KMS-11 (cell line): ENCODE data around the gene IGBP1.

Source experiments
- H2AFZ ChIP-seq: fragments of 200-600 bp; sonication (generic); 2 replicates; pipeline ENCODE4 v1.6.1; 2016; ENCODE audit warnings: antibody characterized with exemption, mixed run types, low read depth
- H3K27ac ChIP-seq: fragments of 200-600 bp; sonication (generic); 2 replicates; pipeline ENCODE4 v1.6.1; 2016; ENCODE audit warnings: mild to moderate bottlenecking, mixed run types
- H3K27me3 ChIP-seq: fragments of 200-600 bp; sonication (generic); 2 replicates; pipeline ENCODE4 v1.6.1; 2017; ENCODE audit warnings: mild to moderate bottlenecking, low read depth, mixed run types, moderate library complexity; ENCODE audit not compliant: insufficient read depth
- H3K36me3 ChIP-seq: fragments of 200-600 bp; sonication (generic); 2 replicates; pipeline ENCODE4 v1.6.1; 2017; ENCODE audit warnings: mild to moderate bottlenecking, mixed run types; ENCODE audit not compliant: insufficient read depth
- H3K4me1 ChIP-seq: fragments of 200-600 bp; sonication (generic); 2 replicates; pipeline ENCODE4 v1.6.1; 2016; ENCODE audit warnings: mild to moderate bottlenecking, low read depth, mixed run types; ENCODE audit not compliant: poor library complexity, severe bottlenecking
- H3K4me2 ChIP-seq: fragments of 200-600 bp; sonication (generic); 2 replicates; pipeline ENCODE4 v1.7.0; 2016; ENCODE audit warnings: mild to moderate bottlenecking, mixed run types
- H3K4me3 ChIP-seq: fragments of 200-600 bp; sonication (generic); IDR thresholded peaks from 2 replicates; pipeline ENCODE4 v1.6.1; 2017; ENCODE audit warnings: low read depth, low read length, mixed read lengths; ENCODE audit not compliant: insufficient read depth
- H3K79me2 ChIP-seq: fragments of 200-600 bp; sonication (generic); 2 replicates; pipeline ENCODE4 v1.6.1; 2016; ENCODE audit warnings: low read depth, mixed run types; ENCODE audit not compliant: insufficient read depth
- H3K9ac ChIP-seq: fragments of 200-600 bp; sonication (generic); 2 replicates; pipeline ENCODE4 v1.6.1; 2016; ENCODE audit warnings: mild to moderate bottlenecking, mixed run types
- H4K20me1 ChIP-seq: fragments of 200-600 bp; sonication (generic); 2 replicates; pipeline ENCODE4 v1.6.1; 2016; ENCODE audit warnings: mild to moderate bottlenecking, mixed run types; ENCODE audit not compliant: insufficient read depth
- TF ChIP-seq, protein P1 (sequence below): fragments of 200-600 bp; sonication (generic); conservative IDR thresholded peaks from 2 replicates; pipeline ENCODE4 v1.6.1; 2017; ENCODE audit warnings: low read depth, mild to moderate bottlenecking, antibody characterized with exemption, low read length, moderate library complexity, mixed read lengths

The IGBP1 gene

DNA sequence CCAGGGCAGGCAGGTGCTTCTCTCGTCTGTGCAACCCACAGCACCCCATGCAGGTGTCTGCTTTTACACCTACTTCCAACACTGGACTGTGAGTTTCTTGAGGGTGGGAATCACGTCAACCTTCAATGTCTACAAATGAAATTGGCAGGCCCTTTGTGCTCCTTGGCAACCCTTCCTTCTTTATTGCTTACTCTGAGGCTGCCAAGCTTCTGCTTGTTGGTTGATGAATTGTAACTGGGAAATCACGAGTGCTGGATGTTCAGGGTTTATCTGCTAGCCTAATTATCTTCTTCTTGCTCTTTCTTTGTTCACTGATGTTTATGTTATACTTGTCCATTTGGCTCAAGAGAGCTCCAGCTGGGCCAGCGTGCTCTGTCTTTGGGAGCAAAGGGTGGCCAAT is 41.5 kb downstream of the IGBP1 start:
- no peaks in the 10 kb centered on the region for H4K20me1 ChIP-seq
- H3K79me2 ChIP-seq = no peaks in the 10 kb centered on the region
- TF ChIP-seq, protein P1, sequence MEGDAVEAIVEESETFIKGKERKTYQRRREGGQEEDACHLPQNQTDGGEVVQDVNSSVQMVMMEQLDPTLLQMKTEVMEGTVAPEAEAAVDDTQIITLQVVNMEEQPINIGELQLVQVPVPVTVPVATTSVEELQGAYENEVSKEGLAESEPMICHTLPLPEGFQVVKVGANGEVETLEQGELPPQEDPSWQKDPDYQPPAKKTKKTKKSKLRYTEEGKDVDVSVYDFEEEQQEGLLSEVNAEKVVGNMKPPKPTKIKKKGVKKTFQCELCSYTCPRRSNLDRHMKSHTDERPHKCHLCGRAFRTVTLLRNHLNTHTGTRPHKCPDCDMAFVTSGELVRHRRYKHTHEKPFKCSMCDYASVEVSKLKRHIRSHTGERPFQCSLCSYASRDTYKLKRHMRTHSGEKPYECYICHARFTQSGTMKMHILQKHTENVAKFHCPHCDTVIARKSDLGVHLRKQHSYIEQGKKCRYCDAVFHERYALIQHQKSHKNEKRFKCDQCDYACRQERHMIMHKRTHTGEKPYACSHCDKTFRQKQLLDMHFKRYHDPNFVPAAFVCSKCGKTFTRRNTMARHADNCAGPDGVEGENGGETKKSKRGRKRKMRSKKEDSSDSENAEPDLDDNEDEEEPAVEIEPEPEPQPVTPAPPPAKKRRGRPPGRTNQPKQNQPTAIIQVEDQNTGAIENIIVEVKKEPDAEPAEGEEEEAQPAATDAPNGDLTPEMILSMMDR = no peak
- H3K4me3 ChIP-seq = no peak overlapping the region
- no peaks in the 10 kb centered on the region for H3K27me3 ChIP-seq
- no peaks in the 10 kb centered on the region for H3K4me1 ChIP-seq
- H3K9ac ChIP-seq = no peak overlapping the region
- no peak overlapping the region for H3K27ac ChIP-seq
- no peak overlapping the region for H2AFZ ChIP-seq
- no peak overlapping the region for H3K4me2 ChIP-seq
- no peaks in the 10 kb centered on the region for H3K36me3 ChIP-seq

DNA sequence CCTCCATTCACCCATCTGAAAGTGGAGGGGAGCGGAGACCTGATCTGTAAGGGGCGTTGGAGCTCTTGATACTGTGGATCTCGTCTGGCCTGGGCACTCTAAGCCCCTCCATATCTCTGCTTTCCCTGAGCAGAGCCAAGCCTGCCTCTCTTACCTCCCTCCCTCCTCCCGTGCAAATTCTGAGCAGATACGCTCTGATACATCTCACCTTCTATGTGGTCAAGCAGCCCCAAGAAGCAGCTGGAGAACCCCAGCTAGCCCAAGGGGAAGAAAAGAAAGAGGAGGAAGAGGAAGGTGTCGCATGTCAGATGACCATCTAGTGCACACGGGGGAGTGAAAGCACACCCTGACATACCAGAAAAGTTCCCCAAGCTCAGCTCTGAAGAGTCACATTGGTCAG is 42.1 kb downstream of the IGBP1 start:
- Histone ChIP-seq H3K27me3 (no peaks in the 10 kb centered on the region), H2AFZ (no peak overlapping the region), H3K4me3 (no peak overlapping the region), H3K36me3 (no peaks in the 10 kb centered on the region), H3K4me1 (no peaks in the 10 kb centered on the region), H3K4me2 (no peak overlapping the region), H4K20me1 (no peaks in the 10 kb centered on the region), H3K9ac (no peak overlapping the region), H3K27ac (no peak overlapping the region), H3K79me2 (no peaks in the 10 kb centered on the region)
- TF ChIP-seq, protein P1 = no peak

DNA sequence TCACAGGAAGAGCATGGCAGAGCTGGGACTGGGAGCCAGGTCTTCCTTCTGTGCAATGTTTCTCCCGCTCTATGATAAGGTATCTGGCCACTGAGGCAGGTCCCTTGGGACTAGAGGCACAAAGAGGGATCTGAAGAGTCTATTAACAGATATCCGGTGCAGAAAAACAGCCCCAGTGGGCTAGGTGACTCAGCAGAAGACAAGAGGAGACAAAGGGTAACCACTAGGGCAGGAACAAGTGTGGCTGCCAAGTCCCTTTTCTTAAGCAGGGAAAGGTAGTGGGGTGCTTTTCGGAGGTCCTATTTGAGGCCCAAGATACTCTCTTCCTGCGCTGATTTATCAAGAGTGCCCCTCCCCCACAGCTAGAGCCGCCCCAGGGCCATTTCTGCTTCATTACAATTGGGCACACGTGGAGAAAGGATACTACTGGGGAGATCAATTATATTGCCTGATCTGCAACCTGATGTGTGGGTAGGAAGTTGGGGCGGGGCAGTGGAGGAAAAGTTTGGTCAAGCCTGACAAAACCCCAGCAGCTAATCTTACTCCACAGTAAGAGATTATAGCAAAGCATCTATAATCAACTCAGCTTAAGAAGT is 43.8 kb downstream of the IGBP1 start, which contains the start of gene DGAT2L6:
Gene DGAT2L6, plus strand, starts transcription at position 546 of the 596 bp plus-strand sequence. CDS start 100 bp downstream, outside the sequence.
- Histone ChIP-seq H3K4me1 (no peaks in the 10 kb centered on the region), H3K9ac (no peak within 1 kb of the TSS), H3K36me3 (no peaks in the 10 kb centered on the region), H3K27me3 (no peaks in the 10 kb centered on the region), H3K79me2 (no peaks in the 10 kb centered on the region), H3K4me2 (no peak within 1 kb of the TSS), H2AFZ (no peak within 1 kb of the TSS), H3K27ac (no peak within 1 kb of the TSS), H4K20me1 (no peaks in the 10 kb centered on the region), H3K4me3 (no peak within 1 kb of the TSS)
- TF ChIP-seq, protein P1 = no peak

GRCh38 chrX:70183091-70183490 is 49.8 kb downstream of the IGBP1 start:
- no peaks in the 10 kb centered on the region for H3K4me1 ChIP-seq
- H3K27ac ChIP-seq = no peak overlapping the region
- no peaks in the 10 kb centered on the region for H3K36me3 ChIP-seq
- TF ChIP-seq, protein P1 = no peak
- no peak overlapping the region for H3K4me2 ChIP-seq
- H3K79me2 ChIP-seq = no peaks in the 10 kb centered on the region
- H3K9ac ChIP-seq = no peak overlapping the region
- no peak overlapping the region for H2AFZ ChIP-seq
- no peaks in the 10 kb centered on the region for H4K20me1 ChIP-seq
- no peaks in the 10 kb centered on the region for H3K27me3 ChIP-seq
- no peak overlapping the region for H3K4me3 ChIP-seq
